ENCODE measurements around the gene TUBB2B. TPM values are rescaled to one million over a fixed set of nuclear protein-coding genes. Genes with fewer than 3 reads are reported as not detected.

TUBB2B gene
- total RNA-seq, 4 donors from 2014 or later, result 0.26 to 80.7 (median 4.3) TPM; not detected in 1

DNA sequence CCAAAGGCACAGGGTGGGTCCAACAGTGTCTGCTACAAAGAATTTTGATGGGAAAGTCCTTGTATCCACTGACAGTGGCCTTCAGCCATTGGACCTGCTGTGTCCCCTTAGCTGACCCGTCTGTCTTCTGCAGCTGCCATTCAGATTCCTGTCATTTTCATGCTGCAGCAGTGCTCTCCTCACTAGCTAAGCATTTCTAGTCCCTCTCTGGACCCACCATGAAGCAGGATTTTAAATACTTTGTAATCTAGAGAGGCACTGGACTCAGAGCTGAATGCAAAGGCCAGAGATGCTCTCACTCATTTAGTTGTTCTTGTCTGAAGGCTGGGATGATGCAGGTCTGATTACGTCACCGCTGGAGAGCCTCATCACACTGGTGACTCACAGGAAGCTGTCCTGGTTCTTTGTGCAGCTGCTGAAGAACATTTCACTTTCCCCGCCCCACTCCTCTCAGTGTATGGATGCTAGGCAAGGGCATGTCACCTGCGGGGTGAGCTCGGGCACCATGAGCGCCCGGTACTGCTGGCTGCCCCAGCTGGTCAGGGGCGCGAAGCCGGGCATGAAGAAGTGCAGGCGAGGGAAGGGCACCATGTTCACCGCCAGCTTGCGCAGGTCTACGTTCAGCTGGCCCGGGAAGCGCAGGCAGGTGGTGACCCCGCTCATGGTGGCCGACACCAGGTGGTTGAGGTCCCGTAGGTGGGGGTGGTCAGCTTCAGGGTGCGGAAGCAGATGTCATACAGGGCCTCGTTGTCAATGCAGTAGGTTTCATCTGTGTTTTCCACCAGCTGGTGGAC, 50.7 kb downstream of the TUBB2B start:
- intact Hi-C loops (cut with DNase I; ENCODE audit: low total_unique reads), result no loop called here
- no peaks in the 10 kb centered on the region for H3K36me3 ChIP-seq
- H3K9me3 ChIP-seq, result no peaks in the 10 kb centered on the region
- no peak overlapping the region for H3K4me3 ChIP-seq
- no peaks in the 10 kb centered on the region for H3K27me3 ChIP-seq
- DNase-seq, result peak; percentile 38 to 42
- no peaks in the 10 kb centered on the region for H3K4me1 ChIP-seq
- H3K27ac ChIP-seq, result no peak overlapping the region
- TF ChIP-seq, protein P1, sequence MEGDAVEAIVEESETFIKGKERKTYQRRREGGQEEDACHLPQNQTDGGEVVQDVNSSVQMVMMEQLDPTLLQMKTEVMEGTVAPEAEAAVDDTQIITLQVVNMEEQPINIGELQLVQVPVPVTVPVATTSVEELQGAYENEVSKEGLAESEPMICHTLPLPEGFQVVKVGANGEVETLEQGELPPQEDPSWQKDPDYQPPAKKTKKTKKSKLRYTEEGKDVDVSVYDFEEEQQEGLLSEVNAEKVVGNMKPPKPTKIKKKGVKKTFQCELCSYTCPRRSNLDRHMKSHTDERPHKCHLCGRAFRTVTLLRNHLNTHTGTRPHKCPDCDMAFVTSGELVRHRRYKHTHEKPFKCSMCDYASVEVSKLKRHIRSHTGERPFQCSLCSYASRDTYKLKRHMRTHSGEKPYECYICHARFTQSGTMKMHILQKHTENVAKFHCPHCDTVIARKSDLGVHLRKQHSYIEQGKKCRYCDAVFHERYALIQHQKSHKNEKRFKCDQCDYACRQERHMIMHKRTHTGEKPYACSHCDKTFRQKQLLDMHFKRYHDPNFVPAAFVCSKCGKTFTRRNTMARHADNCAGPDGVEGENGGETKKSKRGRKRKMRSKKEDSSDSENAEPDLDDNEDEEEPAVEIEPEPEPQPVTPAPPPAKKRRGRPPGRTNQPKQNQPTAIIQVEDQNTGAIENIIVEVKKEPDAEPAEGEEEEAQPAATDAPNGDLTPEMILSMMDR (IDR thresholded peaks at IDR 0.05), result no peak
- TF ChIP-seq POLR2A (IDR thresholded peaks at IDR 0.05), result no peak

DNA sequence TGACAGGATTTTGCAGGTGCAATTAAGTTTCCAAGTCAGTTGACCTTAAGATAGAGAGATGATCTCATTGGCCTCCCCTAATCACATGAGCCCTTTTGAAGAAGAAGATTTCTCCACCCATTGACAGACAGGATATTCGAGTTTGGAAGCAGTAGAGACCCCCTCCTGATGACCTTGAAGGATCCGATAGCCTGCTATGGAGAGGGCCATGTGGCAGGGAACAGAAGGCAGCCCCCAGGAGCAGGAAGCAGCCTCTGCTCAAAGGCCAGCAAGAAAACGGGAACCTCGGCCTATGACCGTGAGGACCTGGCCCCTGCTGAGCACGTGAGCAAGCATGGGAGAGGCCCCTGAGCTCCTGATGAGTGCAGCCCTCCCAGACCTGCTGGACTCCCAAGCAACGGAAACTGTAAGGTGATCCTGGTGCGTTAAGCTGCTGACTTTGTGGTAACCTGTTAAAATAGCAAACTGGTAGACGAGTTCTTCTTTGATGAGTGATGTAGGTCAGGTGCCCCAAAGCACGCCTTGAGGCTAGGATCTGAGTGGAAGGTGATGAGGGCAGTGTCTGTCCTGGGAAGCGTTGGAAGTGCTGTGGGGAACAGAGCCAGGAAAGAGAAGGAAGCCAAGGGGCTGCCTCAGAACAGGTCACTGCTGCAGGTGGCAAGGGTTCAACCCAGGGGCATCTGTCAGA, 51.6 kb downstream of the TUBB2B start:
- DNase-seq, result no peak
- H3K9me3 ChIP-seq, result no peaks in the 10 kb centered on the region
- no peaks in the 10 kb centered on the region for H3K27me3 ChIP-seq
- TF ChIP-seq, protein P1 (IDR thresholded peaks at IDR 0.05), result no peak
- TF ChIP-seq POLR2A (IDR thresholded peaks at IDR 0.05), result no peak
- intact Hi-C loops (cut with DNase I; ENCODE audit: low total_unique reads), result no loop called here
- no peaks in the 10 kb centered on the region for H3K4me1 ChIP-seq
- no peaks in the 10 kb centered on the region for H3K36me3 ChIP-seq
- no peak overlapping the region for H3K4me3 ChIP-seq
- H3K27ac ChIP-seq, result no peak overlapping the region

Other genes with a start within 250 kb of the TUBB2B start
- 10 to 100 TPM in 3 of 4 donors, 1 to 10 TPM in 1; 7.8 to 50.3 (median 21.6) TPM for gene NQO2, start 227.8 kb downstream of the TUBB2B start, total RNA-seq
- gene RIPK1, start 159.2 kb downstream of the TUBB2B start, total RNA-seq, result 10 to 100 TPM; 11.5 to 35.0 (median 30.1) TPM
- gene BPHL, start 108.9 kb downstream of the TUBB2B start, total RNA-seq, result 10 to 100 TPM in 3 of 4 donors, 1 to 10 TPM in 1; 4.1 to 30.9 (median 22.0) TPM
- gene TUBB2A, start 70.1 kb downstream of the TUBB2B start, total RNA-seq, result 100 to 1,000 TPM in 1 of 4 donors, 10 to 100 TPM in 3; 21.5 to 100 (median 59.0) TPM
- gene PSMG4, start 31.3 kb upstream of the TUBB2B start, total RNA-seq, result 10 to 100 TPM; 13.1 to 49.4 (median 28.0) TPM
- gene SLC22A23, start 229.4 kb upstream of the TUBB2B start, total RNA-seq, result 10 to 100 TPM in 2 of 4 donors, 1 to 10 TPM in 2; 5.4 to 27.6 (median 9.7) TPM

All from uterus (tissue), 4 donors.